CD4-positive, alpha-beta T cell (primary cell): ENCODE measurements around the gene RASA3. TPM values are rescaled to one million over a fixed set of nuclear protein-coding genes. Genes with fewer than 3 reads are reported as not detected.
A peak's percentile ranks its signal among the peaks of the same experiment; 100 is the strongest.

Experiments
- ATAC-seq: fragments of 200-7000 bp; cut with Tn5 transposase; one replicate; pipeline ENCODE4 v1.10.0; 2022; ENCODE audit warnings: mild to moderate bottlenecking; ENCODE audit not compliant: poor library complexity
- CTCF ChIA-PET: fragments of 350-600 bp; sonication (Branson Sonifier 250); formaldehyde crosslinking; loops from one replicate; lab custom pipeline; 2021; ENCODE audit warnings: antibody characterized with exemption, inconsistent platforms; lab: Charles Lee
- POLR2A ChIA-PET: fragments of 350-600 bp; sonication (Branson Sonifier 250); formaldehyde crosslinking; loops from one replicate; lab custom pipeline; 2021; ENCODE audit warnings: antibody characterized with exemption, inconsistent platforms; lab: Charles Lee
- DNase-seq, 14 experiments: peaks; one replicate each; pipeline ENCODE4 v3.0.0-alpha.2; 2013 to 2020; ENCODE audit warnings: mixed read lengths in 2 of 14
- H3K27ac ChIP-seq, 2 donors: one replicate each; pipeline versions ENCODE4 v1.5.1 to v1.7.0; 2013; ENCODE audit warnings: low read length in 2 of 2, low read depth in 1 of 2, mild to moderate bottlenecking in 1 of 2
- H3K27me3 ChIP-seq, 2 experiments: 1 replicate in 1 of 2; 2 replicates in 1 of 2; pipeline versions ENCODE4 v1.6.1 to v1.7.0; 2013; ENCODE audit warnings: low read length in 2 of 2, control low read depth in 1 of 2, mild to moderate bottlenecking in 1 of 2, moderate library complexity in 1 of 2; ENCODE audit not compliant: insufficient read depth in 2 of 2, control insufficient read depth in 1 of 2
- H3K36me3 ChIP-seq: one replicate; pipeline ENCODE4 v1.6.1; 2013; ENCODE audit warnings: low read length, control low read depth; ENCODE audit not compliant: insufficient read depth
- H3K4me1 ChIP-seq: one replicate; pipeline ENCODE4 v1.6.1; 2013; ENCODE audit warnings: low read length, control low read depth; ENCODE audit not compliant: insufficient read depth
- H3K4me3 ChIP-seq: one replicate; pipeline ENCODE4 v1.5.1; 2013; ENCODE audit warnings: mild to moderate bottlenecking, low read length, moderate library complexity
- H3K9me3 ChIP-seq, 2 experiments: 1 replicate in 1 of 2; 2 replicates in 1 of 2; pipeline versions ENCODE4 v1.6.1 to v1.7.0; 2013; ENCODE audit warnings: low read length in 2 of 2, mild to moderate bottlenecking in 2 of 2, control low read depth in 1 of 2, moderate library complexity in 1 of 2; ENCODE audit not compliant: control insufficient read depth in 1 of 2, insufficient read depth in 1 of 2
- H3K27ac Mint-ChIP-seq: one replicate; pipeline ENCODE4 v1.8.0; 2020; ENCODE audit warnings: mixed read lengths
- H3K27me3 Mint-ChIP-seq: one replicate; pipeline ENCODE4 v1.8.0; 2021; ENCODE audit warnings: mixed read lengths
- H3K36me3 Mint-ChIP-seq: one replicate; pipeline ENCODE4 v1.8.0; 2021; ENCODE audit warnings: low read depth, mixed read lengths
- H3K4me1 Mint-ChIP-seq: one replicate; pipeline ENCODE4 v1.8.0; 2021; ENCODE audit warnings: low read depth, mixed read lengths
- H3K4me3 Mint-ChIP-seq: one replicate; pipeline ENCODE4 v1.8.0; 2020; ENCODE audit warnings: mild to moderate bottlenecking, mixed read lengths
- H3K9me3 Mint-ChIP-seq: one replicate; pipeline ENCODE4 v1.8.0; 2020; ENCODE audit warnings: mixed read lengths
- CTCF ChIP-seq: fragments of 200-600 bp; IDR thresholded peaks from one replicate; pipeline ENCODE4 v1.8.0; 2022; ENCODE audit warnings: antibody characterized with exemption, mild to moderate bottlenecking
- intact Hi-C, 2 experiments: fragments of 100-400 bp; cut with DNase I in 1 of 2; cut with micrococcal nuclease in 1 of 2; formaldehyde crosslinking; loops; one replicate each; pipeline versions ENCODE4 v1.15.1 to v1.9.0; 2023 to 2025; cut with DNase I, micrococcal nuclease
- total RNA-seq, 174 experiments: library from RNA in 2 of 174; stranded (reverse) in 2 of 174; gene quantifications; one replicate each; pipeline ENCODE4 v1.2.3 and lab custom pipeline; 2021 to 2026

Gene RASA3
- total RNA-seq, 2 experiments from 2014 or later = 181 to 184 TPM

- TF ChIP-seq CTCF = no peak
- Mint-ChIP-seq H3K4me3 (peak overlapping the region; percentile 11), H3K9me3 (peaks cover 11% of the 10 kb centered on the region), H3K27me3 (no peaks in the 10 kb centered on the region), H3K4me1 (peaks cover 42% of the 10 kb centered on the region), H3K27ac (peak overlapping the region; percentile 55), H3K36me3 (peaks cover 27% of the 10 kb centered on the region)
- DNase-seq = peak in 1 of 14 experiments; percentile 22
- POLR2A ChIA-PET = interaction anchor here (0.7 to 2.2 kb wide), 5 partner anchors 12 to 44 kb away, joined by 3 to 9 read pairs (median 5); no protein-coding TSS in a partner anchor
- H3K36me3 ChIP-seq = no peaks in the 10 kb centered on the region
- no peak overlapping the region for H3K4me3 ChIP-seq
- no peak overlapping the region for H3K27ac ChIP-seq
- intact Hi-C loops = loop anchor here in 1 of 2 experiments (2.0 kb wide), 1 partner anchor 26 kb away; no protein-coding TSS in a partner anchor
- H3K4me1 ChIP-seq = peaks cover 44% of the 10 kb centered on the region
- CTCF ChIA-PET = no interaction called here
- H3K27me3 ChIP-seq = no peaks in the 10 kb centered on the region
- H3K9me3 ChIP-seq = peaks cover 12 to 24% of the 10 kb centered on the region in 2 experiments
- no peak for ATAC-seq
Measured at GRCh38 chr13:114174529-114174961, 42.1 kb upstream of the RASA3 start.

GRCh38 chr13:114173745-114174144 is 41.3 kb upstream of the RASA3 start:
- Histone ChIP-seq H3K36me3 (no peaks in the 10 kb centered on the region), H3K4me3 (no peak overlapping the region), H3K4me1 (peaks cover 40% of the 10 kb centered on the region), H3K27me3 (no peaks in the 10 kb centered on the region), H3K27ac (no peak overlapping the region), H3K9me3 (peaks cover 12 to 24% of the 10 kb centered on the region in 2 experiments)
- CTCF ChIA-PET = no interaction called here
- no peaks in the 10 kb centered on the region for H3K27me3 Mint-ChIP-seq
- no peak for ATAC-seq
- TF ChIP-seq CTCF = no peak
- peaks cover 27% of the 10 kb centered on the region for H3K36me3 Mint-ChIP-seq
- H3K27ac Mint-ChIP-seq = no peak overlapping the region
- intact Hi-C loops = loop anchor here in 1 of 2 experiments (2.0 kb wide), 1 partner anchor 27 kb away; no protein-coding TSS in a partner anchor
- peaks cover 37% of the 10 kb centered on the region for H3K4me1 Mint-ChIP-seq
- no peak overlapping the region for H3K4me3 Mint-ChIP-seq
- POLR2A ChIA-PET = interaction anchor here (0.7 to 2.0 kb wide), 4 partner anchors 11 to 33 kb away, joined by 3 to 9 read pairs (median 4); no protein-coding TSS in a partner anchor
- DNase-seq = no peak
- H3K9me3 Mint-ChIP-seq = peaks cover 11% of the 10 kb centered on the region

GRCh38 chr13:114173272-114173671 is 40.8 kb upstream of the RASA3 start:
- H3K9me3 Mint-ChIP-seq = peaks cover 11% of the 10 kb centered on the region
- peaks cover 27% of the 10 kb centered on the region for H3K36me3 Mint-ChIP-seq
- ChIA-PET POLR2A (interaction anchor here (1.5 to 1.9 kb wide), 2 partner anchors 11 to 32 kb away, joined by 4 to 9 read pairs; no protein-coding TSS in a partner anchor), CTCF (no interaction called here)
- H3K4me3 Mint-ChIP-seq = no peak overlapping the region
- Histone ChIP-seq H3K9me3 (peaks cover 12 to 24% of the 10 kb centered on the region in 2 experiments), H3K27ac (no peak overlapping the region), H3K27me3 (no peaks in the 10 kb centered on the region), H3K4me3 (no peak overlapping the region), H3K36me3 (no peaks in the 10 kb centered on the region), H3K4me1 (peaks cover 37% of the 10 kb centered on the region)
- peaks cover 36% of the 10 kb centered on the region for H3K4me1 Mint-ChIP-seq
- no peak for DNase-seq
- intact Hi-C loops = no loop called here
- no peaks in the 10 kb centered on the region for H3K27me3 Mint-ChIP-seq
- no peak overlapping the region for H3K27ac Mint-ChIP-seq
- no peak for TF ChIP-seq CTCF
- no peak for ATAC-seq
